ENCODE data around the gene TSACC.

DNA sequence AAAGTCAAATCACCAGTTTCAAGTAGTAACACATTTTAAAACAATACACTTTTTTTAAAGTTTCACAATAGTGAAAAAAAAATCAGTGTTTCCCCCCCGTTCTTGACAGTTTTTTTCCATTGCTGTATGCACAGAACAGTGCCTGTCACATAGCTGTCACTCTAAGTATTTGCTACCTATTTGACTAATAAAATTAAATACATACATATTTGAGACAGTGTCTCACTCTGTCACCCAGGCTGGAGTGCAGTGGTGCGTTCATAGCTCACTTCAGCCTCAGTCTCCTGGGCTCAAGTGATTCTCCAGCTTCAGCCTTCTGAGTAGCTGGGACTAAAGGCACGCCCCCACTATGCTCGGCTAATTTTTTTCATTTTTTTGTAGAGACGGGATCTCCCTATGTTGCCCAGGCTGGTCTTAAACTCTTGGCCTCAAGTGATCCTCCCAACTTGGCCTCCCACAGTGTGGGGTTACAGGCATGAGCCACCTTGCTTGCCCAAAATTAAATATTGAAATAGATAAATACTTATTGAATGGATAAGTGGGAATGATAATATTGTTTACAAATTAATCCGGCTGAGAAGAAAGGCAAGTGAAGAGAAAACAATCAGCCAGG is 18.0 kb downstream of the TSACC start:
- TF ChIP-seq, protein P1, sequence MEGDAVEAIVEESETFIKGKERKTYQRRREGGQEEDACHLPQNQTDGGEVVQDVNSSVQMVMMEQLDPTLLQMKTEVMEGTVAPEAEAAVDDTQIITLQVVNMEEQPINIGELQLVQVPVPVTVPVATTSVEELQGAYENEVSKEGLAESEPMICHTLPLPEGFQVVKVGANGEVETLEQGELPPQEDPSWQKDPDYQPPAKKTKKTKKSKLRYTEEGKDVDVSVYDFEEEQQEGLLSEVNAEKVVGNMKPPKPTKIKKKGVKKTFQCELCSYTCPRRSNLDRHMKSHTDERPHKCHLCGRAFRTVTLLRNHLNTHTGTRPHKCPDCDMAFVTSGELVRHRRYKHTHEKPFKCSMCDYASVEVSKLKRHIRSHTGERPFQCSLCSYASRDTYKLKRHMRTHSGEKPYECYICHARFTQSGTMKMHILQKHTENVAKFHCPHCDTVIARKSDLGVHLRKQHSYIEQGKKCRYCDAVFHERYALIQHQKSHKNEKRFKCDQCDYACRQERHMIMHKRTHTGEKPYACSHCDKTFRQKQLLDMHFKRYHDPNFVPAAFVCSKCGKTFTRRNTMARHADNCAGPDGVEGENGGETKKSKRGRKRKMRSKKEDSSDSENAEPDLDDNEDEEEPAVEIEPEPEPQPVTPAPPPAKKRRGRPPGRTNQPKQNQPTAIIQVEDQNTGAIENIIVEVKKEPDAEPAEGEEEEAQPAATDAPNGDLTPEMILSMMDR (IDR thresholded peaks at IDR 0.05; ENCODE audit: low read depth, low read length) = no peak
- no peak for TF ChIP-seq POLR2A (IDR thresholded peaks at IDR 0.05; ENCODE audit: extremely low read depth, insufficient read length)
- TF ChIP-seq, protein P2, sequence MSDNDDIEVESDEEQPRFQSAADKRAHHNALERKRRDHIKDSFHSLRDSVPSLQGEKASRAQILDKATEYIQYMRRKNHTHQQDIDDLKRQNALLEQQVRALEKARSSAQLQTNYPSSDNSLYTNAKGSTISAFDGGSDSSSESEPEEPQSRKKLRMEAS (IDR thresholded peaks at IDR 0.05; ENCODE audit: low read depth, low read length) = no peak
